B cell (primary cell): ENCODE measurements around the gene ARHGAP6. TPM values are rescaled to one million over a fixed set of nuclear protein-coding genes. Genes with fewer than 3 reads are reported as not detected.

Source experiments
- ATAC-seq: fragments of 200-7000 bp; cut with Tn5 transposase; one replicate; pipeline ENCODE4 v1.10.0; 2021; ENCODE audit warnings: low read depth, mild to moderate bottlenecking, moderate number of reproducible peaks, moderate library complexity
- CTCF ChIA-PET: fragments of 350-600 bp; sonication (Branson Sonifier 250); formaldehyde crosslinking; loops from one replicate; lab custom pipeline; 2021; ENCODE audit warnings: antibody characterized with exemption, inconsistent platforms; lab: Charles Lee
- POLR2A ChIA-PET: fragments of 350-600 bp; sonication (Branson Sonifier 250); formaldehyde crosslinking; loops from one replicate; lab custom pipeline; 2021; ENCODE audit warnings: antibody characterized with exemption; lab: Charles Lee
- DNase-seq: peaks from one replicate; pipeline ENCODE4 v3.0.0; 2013
- H2AFZ ChIP-seq: 2 replicates; pipeline ENCODE4 v1.6.1; 2012; ENCODE audit warnings: mild to moderate bottlenecking, low read depth, low read length; ENCODE audit not compliant: insufficient read depth, poor library complexity, severe bottlenecking
- H3K27ac ChIP-seq, 2 donors: 1 replicate in 1 of 2; 2 replicates in 1 of 2; pipeline ENCODE4 v1.5.1; 2012 to 2013; ENCODE audit warnings: low read length in 2 of 2, mild to moderate bottlenecking in 2 of 2, moderate library complexity in 1 of 2
- H3K27me3 ChIP-seq, 4 experiments: fragments of 200-600 bp in 1 of 4; sonication (generic) in 1 of 4; replicated peaks in 1 of 4; 1 replicate in 2 of 4; 2 replicates in 2 of 4; pipeline versions ENCODE4 v1.6.1 to v1.7.0; 2013 to 2016; ENCODE audit warnings: low read length in 3 of 4, mild to moderate bottlenecking in 2 of 4, mixed read lengths in 1 of 4, moderate library complexity in 1 of 4; ENCODE audit not compliant: insufficient read depth in 4 of 4, control insufficient read depth in 3 of 4; ENCODE audit errors: control extremely low read depth in 1 of 4
- H3K36me3 ChIP-seq, 2 experiments: replicated peaks in 1 of 2; 1 replicate in 1 of 2; 2 replicates in 1 of 2; pipeline versions ENCODE4 v1.6.1 to v1.7.1; 2013; ENCODE audit warnings: low read length in 1 of 2; ENCODE audit not compliant: insufficient read depth in 2 of 2, control insufficient read depth in 1 of 2; ENCODE audit errors: control extremely low read depth in 1 of 2, extremely low read depth in 1 of 2
- H3K4me1 ChIP-seq, 2 donors: fragments of 200-600 bp in 1 of 2; sonication (generic) in 1 of 2; 1 replicate in 1 of 2; 2 replicates in 1 of 2; pipeline versions ENCODE4 v1.5.1 to v1.6.1; 2013 to 2017; ENCODE audit warnings: low read length in 2 of 2; ENCODE audit not compliant: control insufficient read depth in 2 of 2, insufficient read depth in 2 of 2
- H3K4me2 ChIP-seq: replicated peaks from 2 replicates; pipeline ENCODE3; 2012; ENCODE audit warnings: mild to moderate bottlenecking, low read depth, low read length; ENCODE audit not compliant: poor library complexity, severe bottlenecking
- H3K4me3 ChIP-seq, 5 experiments: fragments of 200-600 bp in 1 of 5; sonication (generic) in 1 of 5; 1 replicate in 3 of 5; 2 replicates in 2 of 5; pipeline versions ENCODE4 v1.5.1 to v1.7.0; 2011 to 2016; ENCODE audit warnings: low read length in 4 of 5, mild to moderate bottlenecking in 4 of 5, low read depth in 2 of 5, control low read depth in 1 of 5, moderate library complexity in 1 of 5; ENCODE audit not compliant: insufficient read depth in 1 of 5; ENCODE audit errors: control extremely low read depth in 1 of 5, extremely low read depth in 1 of 5
- H3K79me2 ChIP-seq: fragments of 200-600 bp; sonication (generic); one replicate; pipeline ENCODE4 v1.6.0; 2016; ENCODE audit warnings: low read length; ENCODE audit not compliant: control insufficient read depth, insufficient read depth
- H3K9ac ChIP-seq: fragments of 200-600 bp; sonication (generic); 2 replicates; pipeline ENCODE4 v1.6.1; 2017; ENCODE audit warnings: mild to moderate bottlenecking, low read length, moderate library complexity
- H3K9me3 ChIP-seq, 3 donors: one replicate each; pipeline versions ENCODE4 v1.6.1 to v1.7.1; 2013; ENCODE audit warnings: low read length in 2 of 3; ENCODE audit not compliant: control insufficient read depth in 2 of 3, insufficient read depth in 1 of 3; ENCODE audit errors: control extremely low read depth in 1 of 3
- H4K20me1 ChIP-seq: 2 replicates; pipeline ENCODE4 v1.6.0; 2012; ENCODE audit warnings: mild to moderate bottlenecking, low read length; ENCODE audit not compliant: insufficient read depth, control insufficient read depth, poor library complexity, severe bottlenecking
- H3K27ac Mint-ChIP-seq: one replicate; pipeline ENCODE4 v1.8.0; 2021; ENCODE audit warnings: mixed read lengths
- H3K27me3 Mint-ChIP-seq: one replicate; pipeline ENCODE4 v1.8.0; 2021; ENCODE audit warnings: mixed read lengths
- H3K4me1 Mint-ChIP-seq: one replicate; pipeline ENCODE4 v1.8.0; 2021; ENCODE audit warnings: mixed read lengths
- H3K4me3 Mint-ChIP-seq: one replicate; pipeline ENCODE4 v1.8.0; 2021; ENCODE audit warnings: mixed read lengths
- H3K9me3 Mint-ChIP-seq: one replicate; pipeline ENCODE4 v1.8.0; 2022; ENCODE audit warnings: mixed read lengths; ENCODE audit not compliant: insufficient read depth
- CTCF ChIP-seq: fragments of 200-600 bp; IDR thresholded peaks from one replicate; pipeline ENCODE4 v1.8.0; 2022; ENCODE audit warnings: antibody characterized with exemption, mild to moderate bottlenecking
- EZH2 ChIP-seq: IDR thresholded peaks from 2 replicates; pipeline ENCODE4 v1.6.1; 2012; ENCODE audit warnings: borderline replicate concordance, low read depth, mild to moderate bottlenecking, moderate library complexity, low read length; ENCODE audit not compliant: insufficient read depth, poor library complexity, severe bottlenecking
- WGBS: methylation state at CpG from one replicate; pipeline ENCODE4 v1.1.5; 2013; ENCODE audit warnings: missing lambda C conversion rate; ENCODE audit not compliant: insufficient coverage; 5-methylcytosine and 5-hydroxymethylcytosine counted together
- intact Hi-C: fragments of 100-400 bp; cut with micrococcal nuclease; formaldehyde crosslinking; loops from one replicate; pipeline ENCODE4 v1.10.0; 2022
- polyA plus RNA-seq: library from polyadenylated mRNA; depleted of rRNA; stranded (reverse); fragments of >200 nt; gene quantifications from 2 replicates; pipeline ENCODE4 v1.2.3, GENCODE V29; 2012
- total RNA-seq, 2 donors: library from RNA; stranded (reverse); fragments of 120-200 nt in 1 of 2; gene quantifications; 1 replicate in 1 of 2; 2 replicates in 1 of 2; pipeline versions ENCODE4 v1.2.3 to v1.2.4, GENCODE V29; 2013 to 2022

The ARHGAP6 gene
- total and polyA plus RNA-seq, 2 donors (not counting 1 experiment from before 2014, with no cell fraction given), result 1.6 to 2.6 TPM

- Mint-ChIP-seq H3K27me3 (no peaks in the 10 kb centered on the region), H3K4me1 (peaks cover 3% of the 10 kb centered on the region), H3K27ac (no peak overlapping the region), H3K4me3 (no peak overlapping the region), H3K9me3 (no peaks in the 10 kb centered on the region)
- TF ChIP-seq EZH2, result no peak
- no peak for TF ChIP-seq CTCF
- no peak for ATAC-seq
- Histone ChIP-seq H3K9ac (no peak overlapping the region), H4K20me1 (no peaks in the 10 kb centered on the region), H3K4me2 (no peak overlapping the region), H3K79me2 (no peaks in the 10 kb centered on the region), H2AFZ (no peak overlapping the region), H3K4me3 (no peak overlapping the region), H3K9me3 (no peaks in the 10 kb centered on the region), H3K36me3 (no peaks in the 10 kb centered on the region), H3K27me3 (no peaks in the 10 kb centered on the region), H3K27ac (no peak overlapping the region), H3K4me1 (no peaks in the 10 kb centered on the region)
- CTCF ChIA-PET, result no interaction called here
- 38% methylated on average over 4 of the region's 5 CpGs for WGBS
- POLR2A ChIA-PET, result no interaction called here
- DNase-seq, result no peak
- intact Hi-C loops, result no loop called here
Measured at GRCh38 chrX:11254417-11255109, 411.2 kb downstream of the ARHGAP6 start.

- Mint-ChIP-seq H3K27me3 (no peaks in the 10 kb centered on the region), H3K4me3 (no peak overlapping the region), H3K4me1 (no peaks in the 10 kb centered on the region), H3K27ac (no peak overlapping the region), H3K9me3 (no peaks in the 10 kb centered on the region)
- no peak for DNase-seq
- WGBS, result no CpG with 5 or more reads among the region's 2 CpGs
- Histone ChIP-seq H3K4me1 (no peaks in the 10 kb centered on the region), H3K9me3 (no peaks in the 10 kb centered on the region), H3K9ac (no peak overlapping the region), H3K79me2 (no peaks in the 10 kb centered on the region), H4K20me1 (no peaks in the 10 kb centered on the region), H3K4me3 (no peak overlapping the region), H2AFZ (no peak overlapping the region), H3K27me3 (no peaks in the 10 kb centered on the region), H3K36me3 (no peaks in the 10 kb centered on the region), H3K4me2 (no peak overlapping the region), H3K27ac (no peak overlapping the region)
- no peak for TF ChIP-seq EZH2
- TF ChIP-seq CTCF, result no peak
- ChIA-PET CTCF (no interaction called here), POLR2A (no interaction called here)
- ATAC-seq, result no peak
- intact Hi-C loops, result no loop called here
Measured at GRCh38 chrX:11244636-11245035, 421.1 kb downstream of the ARHGAP6 start.
